Parathyroid adenoma (tissue), 2 donors: ENCODE results near the gene CAPN15.

ENCODE experiments used
- H2AFZ ChIP-seq: fragments of 300-600 bp; sonication (generic); one replicate; pipeline ENCODE4 v1.7.0; 2017; ENCODE audit warnings: antibody characterized with exemption, mild to moderate bottlenecking
- H3K27ac ChIP-seq: fragments of 300-600 bp; sonication (generic); one replicate; pipeline ENCODE4 v1.7.0; 2017
- H3K27me3 ChIP-seq: fragments of 300-600 bp; sonication (generic); one replicate; pipeline ENCODE4 v1.7.0; 2017; ENCODE audit warnings: low read length; ENCODE audit not compliant: control insufficient read depth, insufficient read depth
- H3K36me3 ChIP-seq: fragments of 300-600 bp; sonication (generic); one replicate; pipeline ENCODE4 v1.7.0; 2017; ENCODE audit warnings: low read length; ENCODE audit not compliant: control insufficient read depth, insufficient read depth
- H3K4me1 ChIP-seq: fragments of 300-600 bp; sonication (generic); one replicate; pipeline ENCODE4 v1.7.0; 2017; ENCODE audit warnings: control low read depth
- H3K4me2 ChIP-seq: fragments of 300-600 bp; sonication (generic); one replicate; pipeline ENCODE4 v1.7.0; 2017; ENCODE audit warnings: low read length
- H3K4me3 ChIP-seq: fragments of 300-600 bp; sonication (generic); one replicate; pipeline ENCODE4 v1.7.0; 2017; ENCODE audit warnings: low read depth, low read length
- H3K79me2 ChIP-seq: fragments of 300-600 bp; sonication (generic); one replicate; pipeline ENCODE4 v1.7.0; 2017; ENCODE audit warnings: control low read depth
- H3K9ac ChIP-seq: fragments of 300-600 bp; sonication (generic); one replicate; pipeline ENCODE4 v1.7.0; 2017; ENCODE audit warnings: mild to moderate bottlenecking
- H3K9me3 ChIP-seq: fragments of 300-600 bp; sonication (generic); one replicate; pipeline ENCODE4 v1.7.0; 2017; ENCODE audit warnings: low read length; ENCODE audit not compliant: control insufficient read depth
- TF ChIP-seq, protein P1 (sequence below): fragments of 300-600 bp; sonication (generic); IDR thresholded peaks from one replicate; pipeline ENCODE4 v1.7.0; 2017; ENCODE audit warnings: antibody characterized with exemption, mild to moderate bottlenecking
- donor health status: primary hyperparathyroidism.

CAPN15 gene

DNA sequence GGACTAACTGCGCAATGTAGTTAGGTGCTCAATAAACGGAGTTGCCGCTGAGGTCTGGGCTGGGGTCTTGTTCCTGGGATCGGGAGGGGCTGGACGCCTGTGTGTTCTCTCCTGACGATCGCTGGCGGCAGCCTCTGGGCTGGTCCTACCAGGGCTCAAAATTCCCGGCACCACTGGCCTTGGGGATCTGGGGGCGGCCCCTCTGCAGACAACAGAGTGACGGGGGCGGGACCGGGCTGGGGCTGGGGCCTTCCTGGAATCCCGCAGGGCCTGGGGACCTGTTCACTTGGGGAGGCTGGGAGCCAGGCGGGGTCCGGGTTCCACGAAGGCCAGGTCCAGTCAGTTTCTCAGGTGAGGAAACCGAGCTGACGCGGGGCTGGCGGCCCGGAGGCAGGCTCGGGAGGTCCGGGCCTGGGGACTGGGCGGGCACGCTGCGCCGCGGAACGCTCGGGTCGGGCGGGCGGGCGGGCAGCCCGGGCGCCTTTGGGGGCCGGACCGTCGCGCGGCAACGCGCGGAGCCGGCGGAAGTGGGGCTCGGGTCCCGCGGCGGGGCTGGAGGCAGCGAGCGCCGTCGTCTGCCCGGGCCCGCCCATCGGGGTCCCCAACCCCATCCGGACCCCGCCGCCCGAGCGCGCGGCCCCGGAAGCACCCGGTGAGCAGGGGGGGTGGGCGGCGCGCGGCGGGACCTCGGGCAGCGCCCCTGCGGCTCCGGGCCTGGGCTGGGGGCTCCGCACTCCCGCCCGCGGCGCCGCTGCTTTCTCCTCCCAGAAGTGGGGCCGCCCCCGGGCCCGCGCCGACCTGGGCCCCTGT, 42.1 kb downstream of the CAPN15 start, which contains the start of gene PIGQ:
Gene PIGQ (plus strand): TSS at position 524 of the 810 bp plus-strand sequence. CDS start 4,107 bp downstream, outside the sequence.
- H3K4me1 ChIP-seq: peaks cover 42% of the 10 kb centered on the region
- H3K79me2 ChIP-seq: peaks cover 3% of the 10 kb centered on the region
- H3K36me3 ChIP-seq: no peaks in the 10 kb centered on the region
- H3K27ac ChIP-seq: peak within 1 kb of the TSS; percentile 95
- peak within 1 kb of the TSS; percentile 91 for H2AFZ ChIP-seq
- H3K27me3 ChIP-seq: no peaks in the 10 kb centered on the region
- TF ChIP-seq, protein P1, sequence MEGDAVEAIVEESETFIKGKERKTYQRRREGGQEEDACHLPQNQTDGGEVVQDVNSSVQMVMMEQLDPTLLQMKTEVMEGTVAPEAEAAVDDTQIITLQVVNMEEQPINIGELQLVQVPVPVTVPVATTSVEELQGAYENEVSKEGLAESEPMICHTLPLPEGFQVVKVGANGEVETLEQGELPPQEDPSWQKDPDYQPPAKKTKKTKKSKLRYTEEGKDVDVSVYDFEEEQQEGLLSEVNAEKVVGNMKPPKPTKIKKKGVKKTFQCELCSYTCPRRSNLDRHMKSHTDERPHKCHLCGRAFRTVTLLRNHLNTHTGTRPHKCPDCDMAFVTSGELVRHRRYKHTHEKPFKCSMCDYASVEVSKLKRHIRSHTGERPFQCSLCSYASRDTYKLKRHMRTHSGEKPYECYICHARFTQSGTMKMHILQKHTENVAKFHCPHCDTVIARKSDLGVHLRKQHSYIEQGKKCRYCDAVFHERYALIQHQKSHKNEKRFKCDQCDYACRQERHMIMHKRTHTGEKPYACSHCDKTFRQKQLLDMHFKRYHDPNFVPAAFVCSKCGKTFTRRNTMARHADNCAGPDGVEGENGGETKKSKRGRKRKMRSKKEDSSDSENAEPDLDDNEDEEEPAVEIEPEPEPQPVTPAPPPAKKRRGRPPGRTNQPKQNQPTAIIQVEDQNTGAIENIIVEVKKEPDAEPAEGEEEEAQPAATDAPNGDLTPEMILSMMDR: no peak
- H3K9me3 ChIP-seq: no peaks in the 10 kb centered on the region
- H3K9ac ChIP-seq: no peak within 1 kb of the TSS
- peak within 1 kb of the TSS; percentile 86 for H3K4me2 ChIP-seq
- H3K4me3 ChIP-seq: peak within 1 kb of the TSS; percentile 81

DNA sequence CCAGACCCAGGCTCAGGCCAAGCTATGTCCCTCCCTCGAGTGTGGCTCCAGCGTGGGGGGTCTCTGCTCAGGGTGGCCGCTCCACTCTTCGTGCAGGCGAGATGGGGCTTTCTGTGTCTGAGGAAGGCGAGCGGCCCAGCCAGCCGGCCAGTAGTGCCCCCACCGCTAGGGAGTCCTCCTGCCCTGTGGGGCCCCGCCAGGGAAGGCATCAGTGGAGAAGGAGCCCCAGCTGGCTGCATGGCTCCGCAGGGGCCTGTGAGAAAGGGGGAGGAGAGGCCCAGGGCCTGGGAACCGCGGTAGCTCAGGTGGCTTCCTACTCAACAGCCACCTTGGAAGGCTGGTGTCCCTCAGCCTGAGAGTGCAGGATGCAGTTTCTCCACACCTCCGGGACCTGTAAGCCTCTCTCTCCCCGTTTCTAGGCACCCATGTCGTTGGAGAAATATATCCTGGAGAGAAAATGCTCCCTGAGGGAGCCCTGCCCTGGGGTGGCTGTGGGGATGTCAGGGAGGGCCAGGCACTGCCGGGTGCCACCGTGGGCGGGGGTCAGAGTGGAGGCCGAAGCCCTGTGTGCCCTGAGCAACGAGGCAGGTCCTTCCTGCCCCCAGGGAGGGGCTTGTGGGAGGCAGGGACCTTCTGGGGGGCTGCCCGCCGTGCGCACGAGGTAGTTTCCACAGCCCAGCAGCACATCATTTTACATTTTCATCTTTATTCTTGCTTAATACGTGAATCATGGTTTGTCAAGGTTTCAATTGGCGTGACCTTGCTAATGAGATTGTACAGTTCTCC, 45.5 kb downstream of the CAPN15 start:
- Histone ChIP-seq H2AFZ (no peak overlapping the region), H3K4me1 (peaks cover 12% of the 10 kb centered on the region), H3K79me2 (peaks cover 3% of the 10 kb centered on the region), H3K9ac (no peak overlapping the region), H3K4me2 (no peak overlapping the region), H3K4me3 (no peak overlapping the region), H3K36me3 (no peaks in the 10 kb centered on the region), H3K27ac (no peak overlapping the region), H3K9me3 (no peaks in the 10 kb centered on the region), H3K27me3 (no peaks in the 10 kb centered on the region)
- TF ChIP-seq, protein P1: no peak

DNA sequence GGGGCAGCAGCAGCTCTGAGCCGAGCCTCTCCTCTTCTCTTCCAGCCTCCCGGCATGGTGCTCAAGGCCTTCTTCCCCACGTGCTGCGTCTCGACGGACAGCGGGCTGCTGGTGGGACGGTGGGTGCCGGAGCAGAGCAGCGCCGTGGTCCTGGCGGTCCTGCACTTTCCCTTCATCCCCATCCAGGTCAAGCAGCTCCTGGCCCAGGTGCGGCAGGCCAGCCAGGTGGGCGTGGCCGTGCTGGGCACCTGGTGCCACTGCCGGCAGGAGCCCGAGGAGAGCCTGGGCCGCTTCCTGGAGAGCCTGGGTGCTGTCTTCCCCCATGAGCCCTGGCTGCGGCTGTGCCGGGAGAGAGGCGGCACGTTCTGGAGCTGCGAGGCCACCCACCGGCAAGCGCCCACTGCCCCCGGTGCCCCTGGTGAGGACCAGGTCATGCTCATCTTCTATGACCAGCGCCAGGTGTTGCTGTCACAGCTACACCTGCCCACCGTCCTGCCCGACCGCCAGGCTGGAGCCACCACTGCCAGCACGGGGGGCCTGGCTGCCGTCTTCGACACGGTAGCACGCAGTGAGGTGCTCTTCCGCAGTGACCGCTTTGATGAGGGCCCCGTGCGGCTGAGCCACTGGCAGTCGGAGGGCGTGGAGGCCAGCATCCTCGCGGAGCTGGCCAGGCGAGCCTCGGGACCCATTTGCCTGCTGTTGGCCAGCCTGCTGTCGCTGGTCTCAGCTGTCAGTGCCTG, 46.7 kb downstream of the CAPN15 start:
- no peaks in the 10 kb centered on the region for H3K9me3 ChIP-seq
- TF ChIP-seq, protein P1: no peak
- H3K9ac ChIP-seq: no peak overlapping the region

DNA sequence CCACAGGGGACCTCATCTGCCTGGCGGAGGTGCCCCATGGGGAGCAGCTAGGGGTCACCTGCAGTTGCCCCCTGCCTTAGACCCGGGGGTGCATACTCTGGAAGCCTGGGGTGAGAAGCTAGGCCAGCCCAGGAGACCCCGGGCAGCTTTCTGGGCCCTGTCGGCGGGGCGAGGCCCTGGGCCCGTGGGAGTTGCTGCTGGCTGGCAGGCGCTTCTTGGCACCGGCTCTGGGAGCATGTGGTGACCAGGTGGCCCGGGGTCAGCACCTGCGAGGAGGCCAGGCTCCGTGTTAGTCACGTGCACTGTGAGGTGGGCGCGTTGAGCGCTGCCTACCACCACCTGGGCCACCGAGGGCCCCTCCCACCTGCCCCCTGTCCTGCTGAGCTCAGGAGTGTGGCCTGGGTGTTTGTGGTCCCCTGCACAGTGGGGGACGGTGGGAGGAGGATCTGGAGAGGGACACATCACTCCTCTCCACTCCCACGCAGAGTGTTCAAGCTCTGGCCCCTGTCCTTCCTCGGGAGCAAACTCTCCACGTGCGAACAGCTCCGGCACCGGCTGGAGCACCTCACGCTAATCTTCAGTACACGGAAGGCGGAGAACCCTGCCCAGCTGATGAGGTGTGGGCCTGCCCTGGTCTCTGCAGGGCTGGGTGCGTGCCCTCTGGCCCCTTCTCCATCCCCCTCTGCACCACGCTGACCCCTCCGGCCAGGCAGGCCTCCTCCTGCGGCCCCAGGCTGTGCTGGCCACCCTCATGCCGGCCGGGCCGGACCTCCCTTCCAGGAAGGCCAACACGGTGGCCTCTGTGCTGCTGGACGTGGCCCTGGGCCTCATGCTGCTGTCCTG, 48.1 kb downstream of the CAPN15 start:
- H3K9ac ChIP-seq: no peak overlapping the region
- TF ChIP-seq, protein P1: no peak
- no peaks in the 10 kb centered on the region for H3K9me3 ChIP-seq
- H3K36me3 ChIP-seq: no peaks in the 10 kb centered on the region
- no peak overlapping the region for H3K4me3 ChIP-seq
- no peaks in the 10 kb centered on the region for H3K27me3 ChIP-seq
- H3K79me2 ChIP-seq: no peaks in the 10 kb centered on the region
- H3K4me1 ChIP-seq: no peaks in the 10 kb centered on the region
- H2AFZ ChIP-seq: no peak overlapping the region
- H3K4me2 ChIP-seq: no peak overlapping the region
- H3K27ac ChIP-seq: no peak overlapping the region

More for the DNA sequence above, 46.7 kb downstream of the CAPN15 start:
- Histone ChIP-seq H2AFZ (no peak overlapping the region), H3K4me2 (no peak overlapping the region), H3K27me3 (no peaks in the 10 kb centered on the region), H3K4me3 (no peak overlapping the region), H3K4me1 (peaks cover 1% of the 10 kb centered on the region), H3K27ac (no peak overlapping the region), H3K79me2 (peaks cover 1% of the 10 kb centered on the region), H3K36me3 (no peaks in the 10 kb centered on the region)
